MM.1S (cell line): ENCODE data around the gene TNFRSF1A.

ENCODE experiments used
- DNase-seq: peaks from one replicate; pipeline ENCODE4 v3.0.0-alpha.2; 2015
- H2AFZ ChIP-seq: fragments of 300-600 bp; sonication (generic); 2 replicates; pipeline ENCODE4 v1.6.0; 2016; ENCODE audit warnings: antibody characterized with exemption, low read length
- H3F3A ChIP-seq: fragments of 300-600 bp; sonication (generic); 2 replicates; pipeline ENCODE4 v1.6.1; 2016; ENCODE audit warnings: mild to moderate bottlenecking, antibody characterized with exemption, low read length, moderate library complexity, mixed read lengths; ENCODE audit not compliant: insufficient read depth
- H3K27ac ChIP-seq: fragments of 300-600 bp; sonication (generic); 2 replicates; pipeline ENCODE4 v1.5.1; 2016; ENCODE audit warnings: mild to moderate bottlenecking, low read length
- H3K27me3 ChIP-seq: fragments of 300-600 bp; sonication (generic); replicated peaks from 2 replicates; pipeline ENCODE4 v1.6.0; 2016; ENCODE audit warnings: low read length; ENCODE audit not compliant: insufficient read depth
- H3K36me3 ChIP-seq: fragments of 300-600 bp; sonication (generic); replicated peaks from 2 replicates; pipeline ENCODE4 v1.6.1; 2016; ENCODE audit warnings: mild to moderate bottlenecking, low read length, mixed read lengths; ENCODE audit not compliant: insufficient read depth
- H3K4me1 ChIP-seq: fragments of 300-600 bp; sonication (generic); 2 replicates; pipeline ENCODE4 v1.6.1; 2016; ENCODE audit warnings: low read length, mixed read lengths
- H3K4me2 ChIP-seq: fragments of 300-600 bp; sonication (generic); 2 replicates; pipeline ENCODE4 v1.6.0; 2016; ENCODE audit warnings: low read depth, low read length
- H3K4me3 ChIP-seq: fragments of 300-600 bp; sonication (generic); 2 replicates; pipeline ENCODE4 v1.5.1; 2016; ENCODE audit warnings: low read length, mixed read lengths
- H3K79me2 ChIP-seq: fragments of 300-600 bp; sonication (generic); 2 replicates; pipeline ENCODE4 v1.6.1; 2016; ENCODE audit warnings: mixed run types, low read length, mixed read lengths
- H3K9ac ChIP-seq: fragments of 300-600 bp; sonication (generic); 2 replicates; pipeline ENCODE4 v1.6.1; 2016; ENCODE audit warnings: low read length, mixed read lengths
- H3K9me2 ChIP-seq: fragments of 300-600 bp; sonication (generic); replicated peaks from 2 replicates; pipeline ENCODE4 v1.6.1; 2016; ENCODE audit warnings: mild to moderate bottlenecking, low read length, mixed read lengths; ENCODE audit not compliant: insufficient read depth
- H3K9me3 ChIP-seq: fragments of 300-600 bp; sonication (generic); replicated peaks from 2 replicates; pipeline ENCODE4 v1.6.1; 2016; ENCODE audit warnings: mild to moderate bottlenecking, low read length, mixed read lengths; ENCODE audit not compliant: insufficient read depth
- H4K20me1 ChIP-seq: fragments of 300-600 bp; sonication (generic); 2 replicates; pipeline ENCODE4 v1.6.1; 2016; ENCODE audit warnings: mild to moderate bottlenecking, low read length, moderate library complexity, mixed read lengths; ENCODE audit not compliant: insufficient read depth
- CTCF ChIP-seq: fragments of 300-600 bp; sonication (generic); IDR thresholded peaks from 2 replicates; pipeline ENCODE4 v1.5.1; 2016; ENCODE audit warnings: antibody characterized with exemption, low read length, mixed read lengths
- EZH2 ChIP-seq: fragments of 300-600 bp; sonication (generic); optimal IDR thresholded peaks from 2 replicates; pipeline ENCODE3; 2017; ENCODE audit warnings: low read depth, mild to moderate bottlenecking, antibody characterized with exemption, low read length, mixed read lengths
- EZH2phosphoT487 ChIP-seq: fragments of 300-600 bp; sonication (generic); IDR thresholded peaks from 2 replicates; pipeline ENCODE4 v1.6.1; 2018; ENCODE audit warnings: antibody characterized with exemption, low read length

TNFRSF1A gene

GRCh38 chr12:6288235-6288634 lies 53.6 kb downstream of the TNFRSF1A start:
- H3K27ac ChIP-seq, result no peak overlapping the region

GRCh38 chr12:6285532-6286306 lies 56.2 kb downstream of the TNFRSF1A start:
- H3K9me2 ChIP-seq, result no peaks in the 10 kb centered on the region
- no peaks in the 10 kb centered on the region for H3F3A ChIP-seq
- peaks cover 3% of the 10 kb centered on the region; the same call in 1 of the 2 replicates for H3K4me1 ChIP-seq
- H3K27ac ChIP-seq, result no peak overlapping the region
- no peak overlapping the region for H3K9ac ChIP-seq
- H2AFZ ChIP-seq, result no peak overlapping the region
- H3K4me3 ChIP-seq, result no peak overlapping the region
- no peak for TF ChIP-seq CTCF
- no peak for TF ChIP-seq EZH2
- no peak for TF ChIP-seq EZH2phosphoT487
- DNase-seq, result peak; percentile 1
- no peaks in the 10 kb centered on the region for H3K27me3 ChIP-seq
- H3K79me2 ChIP-seq, result no peaks in the 10 kb centered on the region
- 0 out of 2 replicates have a peak overlapping the region, but pooled peaks have one; percentile 4 for H3K4me2 ChIP-seq
- no peaks in the 10 kb centered on the region for H3K9me3 ChIP-seq
- H4K20me1 ChIP-seq, result no peaks in the 10 kb centered on the region
- H3K36me3 ChIP-seq, result no peaks in the 10 kb centered on the region

More at GRCh38 chr12:6288235-6288634, 53.6 kb downstream of the TNFRSF1A start:
- Histone ChIP-seq H3K36me3 (no peaks in the 10 kb centered on the region), H3K79me2 (no peaks in the 10 kb centered on the region), H2AFZ (no peak overlapping the region), H3K9me2 (no peaks in the 10 kb centered on the region), H3K4me1 (peaks cover 3% of the 10 kb centered on the region; the same call in 1 of the 2 replicates), H3K4me3 (no peak overlapping the region), H3K27me3 (no peaks in the 10 kb centered on the region), H4K20me1 (no peaks in the 10 kb centered on the region), H3K9me3 (no peaks in the 10 kb centered on the region), H3K4me2 (no peak overlapping the region), H3K9ac (no peak overlapping the region), H3F3A (no peaks in the 10 kb centered on the region)
- peak; percentile 1 for DNase-seq
- no peak for TF ChIP-seq EZH2
- no peak for TF ChIP-seq CTCF
- TF ChIP-seq EZH2phosphoT487, result no peak

- Histone ChIP-seq H3F3A (no peaks in the 10 kb centered on the region), H3K79me2 (no peaks in the 10 kb centered on the region), H3K4me1 (peaks cover 3% of the 10 kb centered on the region; the same call in 1 of the 2 replicates), H3K36me3 (no peaks in the 10 kb centered on the region), H4K20me1 (no peaks in the 10 kb centered on the region), H3K4me3 (no peak overlapping the region), H3K27me3 (no peaks in the 10 kb centered on the region), H2AFZ (0 out of 2 replicates have a peak overlapping the region, but pooled peaks have one; percentile 43), H3K9me3 (no peaks in the 10 kb centered on the region), H3K9ac (no peak overlapping the region), H3K9me2 (no peaks in the 10 kb centered on the region), H3K4me2 (peak overlapping the region; percentile 4; the same call in 1 of the 2 replicates), H3K27ac (no peak overlapping the region)
- peak; percentile 66 for DNase-seq
- TF ChIP-seq CTCF (peak; percentile 90), EZH2 (no peak)
Observed at GRCh38 chr12:6285063-6285477, 56.8 kb downstream of the TNFRSF1A start.
